Measurements from ENCODE around the gene DIABLO.
"Not testable (repeated sequence)": the region's sequence is repeated elsewhere in the genome, so short reads cannot be mapped to it uniquely, and the experiment has no call there.

DIABLO gene

GRCh38 chr12:122226366-122227125 lies 694 bp upstream of the DIABLO start:
- DNase-seq, result no peak

GRCh38 chr12:122216445-122216844 lies 9.4 kb downstream of the DIABLO start:
- in situ Hi-C loops (cut with HindIII; ENCODE audit: low pct_ligation_motif_present, low pct_unique_long_range_greater_than_20kb, low sequenced_read_pairs), result no loop called here
- no peak for DNase-seq

More at GRCh38 chr12:122226366-122227125, 694 bp upstream of the DIABLO start:
- in situ Hi-C loops (cut with HindIII; ENCODE audit: low pct_ligation_motif_present, low pct_unique_long_range_greater_than_20kb, low sequenced_read_pairs), result no loop called here

- in situ Hi-C loops (cut with HindIII; ENCODE audit: low pct_ligation_motif_present, low pct_unique_long_range_greater_than_20kb, low sequenced_read_pairs), result no loop called here
- no peak for DNase-seq
These were observed 10.1 kb downstream of the DIABLO start for GRCh38 chr12:122215771-122216170.

- in situ Hi-C loops (cut with HindIII; ENCODE audit: low pct_ligation_motif_present, low pct_unique_long_range_greater_than_20kb, low sequenced_read_pairs), result no loop called here
- no peak for DNase-seq
These were observed 17.6 kb downstream of the DIABLO start for GRCh38 chr12:122208073-122208820.

GRCh38 chr12:122207391-122207790 lies 18.5 kb downstream of the DIABLO start:
- in situ Hi-C loops (cut with HindIII; ENCODE audit: low pct_ligation_motif_present, low pct_unique_long_range_greater_than_20kb, low sequenced_read_pairs), result no loop called here
- no peak for DNase-seq

- in situ Hi-C loops (cut with HindIII; ENCODE audit: low pct_ligation_motif_present, low pct_unique_long_range_greater_than_20kb, low sequenced_read_pairs), result no loop called here
- no peak for DNase-seq
These were observed 18.9 kb downstream of the DIABLO start for GRCh38 chr12:122206976-122207375.

- DNase-seq, result no peak
- in situ Hi-C loops (cut with HindIII; ENCODE audit: low pct_ligation_motif_present, low pct_unique_long_range_greater_than_20kb, low sequenced_read_pairs), result no loop called here
These were observed 19.6 kb downstream of the DIABLO start for GRCh38 chr12:122206111-122206881.

GRCh38 chr12:122205053-122205925 lies 20.6 kb downstream of the DIABLO start:
- in situ Hi-C loops (cut with HindIII; ENCODE audit: low pct_ligation_motif_present, low pct_unique_long_range_greater_than_20kb, low sequenced_read_pairs), result no loop called here
- no peak for DNase-seq

GRCh38 chr12:122204167-122205052 lies 21.4 kb downstream of the DIABLO start:
- DNase-seq, result no peak
- in situ Hi-C loops (cut with HindIII; ENCODE audit: low pct_ligation_motif_present, low pct_unique_long_range_greater_than_20kb, low sequenced_read_pairs), result no loop called here

GRCh38 chr12:122203301-122204166 lies 22.3 kb downstream of the DIABLO start, which contains the start of gene B3GNT4:
Gene B3GNT4, plus strand, starts transcription at chr12:122203709. Its CDS starts 910 bp downstream, at chr12:122204619.
- peak; percentile 77 for DNase-seq
- in situ Hi-C loops (cut with HindIII; ENCODE audit: low pct_ligation_motif_present, low pct_unique_long_range_greater_than_20kb, low sequenced_read_pairs), result no loop called here

GRCh38 chr12:122202811-122203210 lies 23.0 kb downstream of the DIABLO start:
- in situ Hi-C loops (cut with HindIII; ENCODE audit: low pct_ligation_motif_present, low pct_unique_long_range_greater_than_20kb, low sequenced_read_pairs); DNase-seq: not testable (repeated sequence)

- in situ Hi-C loops (cut with HindIII; ENCODE audit: low pct_ligation_motif_present, low pct_unique_long_range_greater_than_20kb, low sequenced_read_pairs), result no loop called here
- no peak for DNase-seq
These were observed 23.8 kb downstream of the DIABLO start for GRCh38 chr12:122202017-122202416.

- in situ Hi-C loops (cut with HindIII; ENCODE audit: low pct_ligation_motif_present, low pct_unique_long_range_greater_than_20kb, low sequenced_read_pairs), result no loop called here
- no peak for DNase-seq
These were observed 24.5 kb downstream of the DIABLO start for GRCh38 chr12:122201381-122201780.

GRCh38 chr12:122200541-122201175 lies 25.2 kb downstream of the DIABLO start:
- DNase-seq, result no peak
- in situ Hi-C loops (cut with HindIII; ENCODE audit: low pct_ligation_motif_present, low pct_unique_long_range_greater_than_20kb, low sequenced_read_pairs), result no loop called here

- in situ Hi-C loops (cut with HindIII; ENCODE audit: low pct_ligation_motif_present, low pct_unique_long_range_greater_than_20kb, low sequenced_read_pairs), result no loop called here
These were observed 26.1 kb downstream of the DIABLO start for GRCh38 chr12:122199484-122200355.

More at GRCh38 chr12:122199484-122200355, 26.1 kb downstream of the DIABLO start:
- DNase-seq, result no peak

All from ACHN (cell line).